ENCODE results near the gene CHRNA5. TPM values are rescaled to one million over a fixed set of nuclear protein-coding genes. Genes with fewer than 3 reads are reported as not detected.

CHRNA5 gene
- total and polyA plus RNA-seq, 9 donors: 0.71 to 1.8 (median 1.2) TPM

DNA sequence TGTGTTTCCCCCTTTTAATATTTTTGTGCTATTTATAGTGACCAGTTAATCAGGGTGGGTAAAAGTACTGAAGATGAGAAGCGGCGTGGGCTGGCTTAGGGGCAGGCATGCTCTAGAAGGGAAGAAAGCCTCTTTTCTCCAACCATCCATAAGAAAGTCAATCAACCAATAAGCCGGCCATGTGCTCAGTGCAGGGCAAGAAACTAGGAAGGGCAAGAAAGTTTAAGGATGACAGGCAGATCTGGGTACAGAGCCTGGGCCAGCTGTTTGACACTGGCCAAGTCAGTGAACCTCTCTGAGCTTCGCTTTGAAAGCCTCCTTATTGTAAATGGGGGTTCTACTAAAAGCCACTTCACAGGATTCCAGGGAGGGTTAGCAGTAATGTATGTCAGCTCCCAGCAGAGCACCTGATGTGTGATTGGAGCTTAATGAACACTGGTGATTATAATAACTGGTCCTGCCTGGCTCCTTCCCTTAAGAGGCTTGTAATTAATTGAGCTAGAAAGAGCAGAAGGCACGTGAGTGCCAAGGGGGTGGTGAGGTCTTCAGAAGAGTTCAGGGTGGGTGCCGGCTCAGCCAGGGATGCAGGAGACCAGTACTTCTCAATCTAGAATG is 61.2 kb downstream of the CHRNA5 start:
- H3K27ac ChIP-seq (ENCODE audit: low read length): no peak overlapping the region
- peaks cover 61% of the 10 kb centered on the region for H3K27me3 ChIP-seq (ENCODE audit: control insufficient read depth, insufficient read depth, low read length)
- no peaks in the 10 kb centered on the region for H3K36me3 ChIP-seq (ENCODE audit: control insufficient read depth, insufficient read depth, low read length)
- no peaks in the 10 kb centered on the region for H3K4me1 ChIP-seq (ENCODE audit: control insufficient read depth, insufficient read depth, low read length)
- H3K9me3 ChIP-seq (replicated peaks; ENCODE audit: control insufficient read depth, low read depth, low read length): no peaks in the 10 kb centered on the region
- no peak for DNase-seq
- no peak overlapping the region for H3K4me3 ChIP-seq (ENCODE audit: low read length)
- WGBS (ENCODE audit: insufficient coverage): 68% methylated on average over 4 of the region's 6 CpGs

DNA sequence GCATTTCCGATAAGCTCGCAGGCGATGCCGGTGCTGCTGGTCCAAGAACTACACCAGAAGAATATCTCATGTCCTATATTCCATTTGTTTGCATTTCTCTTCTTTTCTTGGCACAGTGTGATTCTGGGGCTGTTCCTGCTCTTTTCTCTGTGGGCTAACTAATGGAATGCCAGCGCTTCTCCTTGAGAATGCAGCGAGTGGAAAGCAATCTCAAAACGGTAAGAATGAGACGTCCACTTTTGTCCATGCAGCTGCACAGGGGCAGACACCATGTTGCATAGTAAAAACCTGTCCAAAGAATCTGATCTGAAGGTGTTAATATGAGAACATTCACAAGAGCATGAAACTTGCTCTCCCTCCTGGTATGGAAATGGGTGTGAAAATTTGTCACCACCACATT is 62.0 kb downstream of the CHRNA5 start:
- WGBS (ENCODE audit: insufficient coverage): 48% methylated on average over 3 of the region's 8 CpGs
- DNase-seq: no peak
- no peaks in the 10 kb centered on the region for H3K9me3 ChIP-seq (replicated peaks; ENCODE audit: control insufficient read depth, low read depth, low read length)
- no peaks in the 10 kb centered on the region for H3K4me1 ChIP-seq (ENCODE audit: control insufficient read depth, insufficient read depth, low read length)
- no peaks in the 10 kb centered on the region for H3K36me3 ChIP-seq (ENCODE audit: control insufficient read depth, insufficient read depth, low read length)
- H3K27me3 ChIP-seq (ENCODE audit: control insufficient read depth, insufficient read depth, low read length): peaks cover 52% of the 10 kb centered on the region
- no peak overlapping the region for H3K27ac ChIP-seq (ENCODE audit: low read length)
- no peak overlapping the region for H3K4me3 ChIP-seq (ENCODE audit: low read length)

DNA sequence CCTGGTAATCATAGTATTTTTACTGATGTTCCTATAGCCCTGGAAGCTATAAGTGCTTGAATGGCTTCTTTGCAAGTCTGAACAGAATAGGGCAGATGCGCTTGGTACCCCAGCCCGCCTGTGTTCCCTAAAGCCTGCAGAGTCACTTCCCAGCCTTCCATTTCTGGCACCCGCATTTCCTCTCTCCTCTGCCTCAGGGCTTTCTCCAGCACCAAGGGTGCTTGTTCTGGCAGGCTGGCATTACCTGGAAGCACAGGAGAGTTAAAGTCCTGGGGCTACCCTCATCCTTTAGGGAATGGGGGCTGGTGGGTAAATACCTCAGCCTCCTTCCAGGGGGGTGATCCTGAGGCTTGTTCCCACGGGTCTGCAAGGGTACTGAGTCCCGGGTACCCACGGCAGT is 62.9 kb downstream of the CHRNA5 start:
- no peak for DNase-seq
- Histone ChIP-seq H3K4me3 (ENCODE audit: low read length) (no peak overlapping the region), H3K4me1 (ENCODE audit: control insufficient read depth, insufficient read depth, low read length) (no peaks in the 10 kb centered on the region), H3K9me3 (replicated peaks; ENCODE audit: control insufficient read depth, low read depth, low read length) (peaks cover 4% of the 10 kb centered on the region), H3K27me3 (ENCODE audit: control insufficient read depth, insufficient read depth, low read length) (peaks cover 47% of the 10 kb centered on the region), H3K27ac (ENCODE audit: low read length) (no peak overlapping the region), H3K36me3 (ENCODE audit: control insufficient read depth, insufficient read depth, low read length) (no peaks in the 10 kb centered on the region)
- WGBS (ENCODE audit: insufficient coverage): 79% methylated on average over 5 of the region's 6 CpGs

DNA sequence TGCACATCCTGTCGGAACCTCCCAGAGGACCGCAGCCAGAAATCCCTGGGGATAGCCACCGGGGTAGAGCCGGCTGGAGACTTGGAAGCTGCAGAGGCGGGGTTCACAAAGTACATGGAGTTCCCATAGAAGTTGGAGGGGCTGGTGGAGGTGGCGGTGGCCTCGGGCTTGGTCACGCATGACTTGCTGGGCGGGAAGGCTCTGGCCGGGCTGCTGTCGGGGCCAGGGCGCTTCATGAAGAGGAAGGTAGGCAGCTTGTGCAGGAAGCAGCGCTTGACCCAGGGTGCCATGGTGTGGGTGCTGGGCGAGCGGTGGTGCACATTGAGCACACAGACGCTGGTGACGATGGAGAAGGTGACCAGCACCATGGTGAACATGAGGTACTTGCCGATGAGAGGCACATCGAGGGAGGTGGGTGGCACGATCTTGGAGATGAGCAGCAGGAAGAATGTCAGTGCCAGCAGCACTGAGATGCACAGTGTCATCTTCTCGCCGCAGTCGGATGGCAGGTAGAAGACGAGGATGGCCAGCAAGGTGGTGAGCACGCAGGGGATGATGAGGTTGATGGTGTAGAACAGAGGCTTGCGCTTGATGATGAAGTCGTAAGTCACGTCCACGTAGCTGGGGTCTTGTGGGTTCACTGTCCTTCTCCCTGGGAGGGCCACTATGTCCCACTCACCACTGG is 63.9 kb downstream of the CHRNA5 start:
- Histone ChIP-seq H3K27ac (ENCODE audit: low read length) (no peak overlapping the region), H3K9me3 (replicated peaks; ENCODE audit: control insufficient read depth, low read depth, low read length) (peaks cover 9% of the 10 kb centered on the region), H3K27me3 (ENCODE audit: control insufficient read depth, insufficient read depth, low read length) (peaks cover 42% of the 10 kb centered on the region), H3K36me3 (ENCODE audit: control insufficient read depth, insufficient read depth, low read length) (no peaks in the 10 kb centered on the region), H3K4me1 (ENCODE audit: control insufficient read depth, insufficient read depth, low read length) (no peaks in the 10 kb centered on the region), H3K4me3 (ENCODE audit: low read length) (no peak overlapping the region)
- no peak for DNase-seq
- 88% methylated on average over 25 of the region's 29 CpGs for WGBS (ENCODE audit: insufficient coverage)

DNA sequence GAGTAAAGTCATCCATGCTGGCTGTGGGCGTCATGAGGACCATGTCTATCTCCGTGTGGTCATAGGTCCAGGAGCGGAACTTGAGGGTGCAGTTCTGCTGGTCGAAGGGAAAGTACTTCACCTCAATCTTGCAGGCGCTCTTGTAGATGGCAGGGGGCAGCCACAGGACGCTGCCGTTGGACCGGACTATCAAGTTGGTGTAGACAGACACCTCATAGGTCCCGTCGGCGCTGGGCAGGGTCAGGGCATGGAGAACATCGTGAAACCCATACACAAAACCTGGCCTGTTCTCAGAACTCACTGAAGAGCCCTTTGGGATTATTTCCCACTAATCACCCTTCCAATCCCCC is 64.4 kb downstream of the CHRNA5 start:
- Histone ChIP-seq H3K27ac (ENCODE audit: low read length) (no peak overlapping the region), H3K36me3 (ENCODE audit: control insufficient read depth, insufficient read depth, low read length) (no peaks in the 10 kb centered on the region), H3K4me1 (ENCODE audit: control insufficient read depth, insufficient read depth, low read length) (no peaks in the 10 kb centered on the region), H3K27me3 (ENCODE audit: control insufficient read depth, insufficient read depth, low read length) (peaks cover 36% of the 10 kb centered on the region), H3K4me3 (ENCODE audit: low read length) (no peak overlapping the region), H3K9me3 (replicated peaks; ENCODE audit: control insufficient read depth, low read depth, low read length) (peaks cover 9% of the 10 kb centered on the region)
- DNase-seq: no peak
- WGBS (ENCODE audit: insufficient coverage): 88% methylated on average over 9 of the region's 12 CpGs

DNA sequence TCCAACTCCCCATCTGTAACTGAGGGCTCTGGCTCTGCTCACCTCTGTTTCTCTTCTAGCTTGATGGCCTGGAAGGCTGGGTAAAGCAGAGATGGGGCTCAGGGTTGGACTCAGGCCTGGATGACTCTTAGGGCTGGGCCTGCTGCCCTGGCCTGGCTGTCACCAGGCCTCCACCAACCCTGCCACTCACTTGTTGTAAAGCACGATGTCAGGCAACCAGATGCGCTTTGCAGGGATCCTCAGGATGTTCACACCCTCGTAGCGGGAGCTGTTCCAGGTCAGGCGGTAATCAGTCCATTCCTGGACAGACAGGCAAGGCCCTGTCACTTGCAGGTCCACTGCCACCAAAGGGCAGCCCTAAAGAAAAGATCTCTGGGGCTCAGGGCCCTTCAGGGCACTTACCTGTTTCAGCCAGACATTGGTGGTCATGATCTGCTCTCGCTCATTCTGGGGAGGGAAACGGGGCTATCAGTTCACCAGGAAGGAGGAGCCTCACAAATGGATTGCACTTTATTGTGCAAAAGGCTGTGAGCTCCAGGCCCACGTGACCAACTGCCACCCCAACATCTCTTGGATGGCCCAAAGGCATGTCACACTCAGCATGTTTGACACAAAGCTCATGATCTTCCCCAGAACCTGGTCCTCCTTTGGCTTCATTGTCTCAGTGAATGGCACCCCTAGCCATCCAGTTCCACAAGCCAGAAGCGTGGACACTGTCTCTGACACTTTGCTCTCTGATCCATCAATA is 65.7 kb downstream of the CHRNA5 start:
- Histone ChIP-seq H3K4me1 (ENCODE audit: control insufficient read depth, insufficient read depth, low read length) (no peaks in the 10 kb centered on the region), H3K27ac (ENCODE audit: low read length) (no peak overlapping the region), H3K4me3 (ENCODE audit: low read length) (no peak overlapping the region), H3K27me3 (ENCODE audit: control insufficient read depth, insufficient read depth, low read length) (peaks cover 24% of the 10 kb centered on the region), H3K36me3 (ENCODE audit: control insufficient read depth, insufficient read depth, low read length) (no peaks in the 10 kb centered on the region), H3K9me3 (replicated peaks; ENCODE audit: control insufficient read depth, low read depth, low read length) (peaks cover 9% of the 10 kb centered on the region)
- WGBS (ENCODE audit: insufficient coverage): 63% methylated on average over 9 of the region's 9 CpGs
- no peak for DNase-seq

DNA sequence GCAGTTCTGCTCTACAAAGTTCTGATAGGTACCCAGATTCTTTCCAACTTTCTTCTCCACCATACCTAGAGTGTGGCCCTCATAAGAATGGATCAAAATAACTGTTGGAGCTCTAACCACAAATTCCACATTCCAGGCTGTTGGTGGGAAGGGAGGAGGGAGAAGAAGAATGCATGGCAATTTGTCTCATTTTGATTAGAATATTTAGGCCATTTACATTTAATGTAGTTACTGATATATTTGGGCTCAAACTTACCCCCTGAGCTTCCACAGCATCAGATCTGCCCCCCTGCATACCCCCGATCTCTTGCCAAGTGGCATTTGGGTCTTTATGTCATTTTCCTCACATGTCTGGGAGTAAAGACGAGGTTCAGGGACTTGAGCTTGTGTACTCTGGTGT is 68.0 kb downstream of the CHRNA5 start:
- Histone ChIP-seq H3K4me3 (ENCODE audit: low read length) (no peak overlapping the region), H3K27ac (ENCODE audit: low read length) (no peak overlapping the region), H3K27me3 (ENCODE audit: control insufficient read depth, insufficient read depth, low read length) (peaks cover 16% of the 10 kb centered on the region), H3K36me3 (ENCODE audit: control insufficient read depth, insufficient read depth, low read length) (no peaks in the 10 kb centered on the region), H3K4me1 (ENCODE audit: control insufficient read depth, insufficient read depth, low read length) (no peaks in the 10 kb centered on the region), H3K9me3 (replicated peaks; ENCODE audit: control insufficient read depth, low read depth, low read length) (peaks cover 9% of the 10 kb centered on the region)
- DNase-seq: no peak
- WGBS (ENCODE audit: insufficient coverage): 88% methylated on average over 1 of the region's 2 CpGs

DNA sequence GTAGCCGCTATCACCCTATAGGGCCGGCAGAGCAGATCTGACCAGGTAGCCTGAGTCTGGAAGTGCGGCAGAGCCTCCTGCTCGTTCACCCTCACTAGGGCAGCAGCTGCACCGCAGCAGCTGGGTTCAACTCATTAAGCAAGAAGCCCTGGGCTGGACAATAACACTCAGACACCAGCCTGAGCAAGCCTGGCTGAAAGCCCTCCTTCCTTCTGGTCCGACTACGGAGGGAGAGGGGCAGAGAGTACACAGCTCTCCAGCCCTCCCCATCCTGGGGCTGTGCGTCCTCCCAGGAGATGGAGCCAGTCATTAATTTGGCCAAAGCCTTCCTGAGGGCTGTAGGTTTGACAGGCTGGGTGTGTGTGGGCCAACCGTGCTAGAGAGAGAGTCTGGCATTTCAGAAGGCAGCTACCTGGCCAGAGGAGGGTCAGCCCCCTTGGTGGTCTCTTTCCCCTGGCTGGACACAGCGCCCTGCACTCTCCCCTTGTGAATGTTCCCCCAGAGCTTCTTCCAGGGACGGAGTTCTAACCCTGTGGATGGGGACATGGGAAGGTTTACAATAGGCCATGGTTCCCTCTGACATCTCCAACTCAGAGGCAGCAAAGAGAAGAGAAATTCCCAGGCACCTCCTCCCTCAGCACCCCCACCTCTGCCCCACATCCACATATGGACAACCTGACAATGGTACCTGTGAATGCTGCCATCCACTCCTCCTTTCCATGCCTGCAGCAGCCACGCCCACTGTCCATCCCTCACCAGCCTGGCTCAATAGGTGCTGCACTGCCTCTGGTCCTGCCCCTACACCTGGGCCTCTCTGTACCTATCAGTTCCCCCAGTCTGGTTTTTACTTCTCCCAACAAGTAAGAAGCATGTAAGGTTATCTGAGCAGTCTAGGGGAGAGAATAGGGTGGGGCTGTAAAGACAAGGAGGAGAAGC is 69.2 kb downstream of the CHRNA5 start:
- no peak overlapping the region for H3K4me3 ChIP-seq (ENCODE audit: low read length)
- no peak for DNase-seq
- H3K4me1 ChIP-seq (ENCODE audit: control insufficient read depth, insufficient read depth, low read length): no peaks in the 10 kb centered on the region
- H3K9me3 ChIP-seq (replicated peaks; ENCODE audit: control insufficient read depth, low read depth, low read length): peaks cover 9% of the 10 kb centered on the region
- WGBS (ENCODE audit: insufficient coverage): 72% methylated on average over 7 of the region's 12 CpGs
- no peaks in the 10 kb centered on the region for H3K36me3 ChIP-seq (ENCODE audit: control insufficient read depth, insufficient read depth, low read length)
- H3K27ac ChIP-seq (ENCODE audit: low read length): no peak overlapping the region
- peaks cover 11% of the 10 kb centered on the region for H3K27me3 ChIP-seq (ENCODE audit: control insufficient read depth, insufficient read depth, low read length)

DNA sequence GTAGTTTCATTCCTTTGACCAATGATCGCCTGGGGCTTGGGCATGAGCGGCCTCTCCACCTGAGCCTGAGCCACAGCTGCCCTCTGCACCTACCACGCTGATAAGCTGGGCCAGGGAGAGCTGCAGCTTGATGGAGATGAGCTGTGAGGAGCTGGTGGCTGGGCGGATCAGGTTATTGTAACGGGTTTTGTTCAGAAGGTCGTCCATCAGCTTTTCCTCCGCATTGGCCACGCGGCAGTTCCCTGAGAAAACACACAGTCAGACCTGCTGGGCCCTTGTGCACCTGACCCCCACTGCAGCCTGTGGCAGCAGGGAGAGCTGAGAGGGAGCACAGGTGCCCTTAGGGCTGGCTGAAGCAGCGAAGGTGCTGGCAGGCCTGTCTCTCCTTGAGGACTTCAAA is 70.0 kb downstream of the CHRNA5 start:
- WGBS (ENCODE audit: insufficient coverage): 91% methylated on average over 8 of the region's 10 CpGs

More for the DNA sequence above, 70.0 kb downstream of the CHRNA5 start:
- Histone ChIP-seq H3K4me3 (ENCODE audit: low read length) (no peak overlapping the region), H3K36me3 (ENCODE audit: control insufficient read depth, insufficient read depth, low read length) (no peaks in the 10 kb centered on the region), H3K27me3 (ENCODE audit: control insufficient read depth, insufficient read depth, low read length) (peaks cover 14% of the 10 kb centered on the region), H3K9me3 (replicated peaks; ENCODE audit: control insufficient read depth, low read depth, low read length) (peaks cover 9% of the 10 kb centered on the region), H3K27ac (ENCODE audit: low read length) (no peak overlapping the region), H3K4me1 (ENCODE audit: control insufficient read depth, insufficient read depth, low read length) (peaks cover 3% of the 10 kb centered on the region)
- DNase-seq: no peak
